SKM-1 (cell line): ENCODE data around the gene CELF2.
A peak's percentile ranks its signal among the peaks of the same experiment; 100 is the strongest.
"Not testable (repeated sequence)": the region's sequence is repeated elsewhere in the genome, so short reads cannot be mapped to it uniquely, and the experiment has no call there.

ENCODE experiments used
- DNase-seq: peaks from one replicate; lab custom pipeline; 2025; ENCODE audit not compliant: unreplicated experiment; lab: John Stamatoyannopoulos, UW

Gene CELF2

GRCh38 chr10:11168423-11169090, 150.9 kb downstream of the CELF2 start:
- no peak for DNase-seq

GRCh38 chr10:11169976-11170375, 152.3 kb downstream of the CELF2 start:
- no peak for DNase-seq

- DNase-seq, result no peak
Observed at GRCh38 chr10:11170574-11170973, 152.9 kb downstream of the CELF2 start.

- DNase-seq, result peak; percentile 42
Observed at GRCh38 chr10:11170993-11171851, 153.6 kb downstream of the CELF2 start.

GRCh38 chr10:11173042-11173441, 155.4 kb downstream of the CELF2 start:
- DNase-seq, result no peak

GRCh38 chr10:11175823-11176243, 158.2 kb downstream of the CELF2 start:
- no peak for DNase-seq

GRCh38 chr10:11176746-11177145, 159.1 kb downstream of the CELF2 start:
- DNase-seq, result no peak

GRCh38 chr10:11177381-11177780, 159.7 kb downstream of the CELF2 start:
- no peak for DNase-seq

GRCh38 chr10:11177926-11178471, 160.3 kb downstream of the CELF2 start:
- DNase-seq, result no peak

GRCh38 chr10:11178606-11179515, 161.2 kb downstream of the CELF2 start:
- peak; percentile 60 for DNase-seq

- no peak for DNase-seq
Observed at GRCh38 chr10:11179516-11180105, 161.9 kb downstream of the CELF2 start.

- peak; percentile 67 for DNase-seq
Observed at GRCh38 chr10:11180228-11180627, 162.6 kb downstream of the CELF2 start.

GRCh38 chr10:11181978-11182377, 164.3 kb downstream of the CELF2 start:
- no peak for DNase-seq

- DNase-seq, result no peak
Observed at GRCh38 chr10:11183015-11183414, 165.3 kb downstream of the CELF2 start.

GRCh38 chr10:11184093-11184492, 166.4 kb downstream of the CELF2 start:
- DNase-seq, result no peak

- not testable (repeated sequence) for DNase-seq
Observed at GRCh38 chr10:11185128-11185665, 167.5 kb downstream of the CELF2 start.

GRCh38 chr10:11186374-11186773, 168.7 kb downstream of the CELF2 start:
- no peak for DNase-seq

- no peak for DNase-seq
Observed at GRCh38 chr10:11189582-11190376, 172.1 kb downstream of the CELF2 start.

- no peak for DNase-seq
Observed at GRCh38 chr10:11191190-11191589, 173.5 kb downstream of the CELF2 start.

- DNase-seq, result no peak
Observed at GRCh38 chr10:11191678-11192077, 174.0 kb downstream of the CELF2 start.
